Liver (tissue), 9 donors: ENCODE data around the gene GAB2. TPM values are rescaled to one million over a fixed set of nuclear protein-coding genes. Genes with fewer than 3 reads are reported as not detected.

Source experiments
- DNase-seq: peaks from one replicate; pipeline ENCODE4 v3.0.0-alpha.2; 2017; ENCODE audit warnings: low spot score
- H3K27ac ChIP-seq, 2 donors: one replicate each; pipeline ENCODE4 v1.7.0; 2013; ENCODE audit warnings: inconsistent platforms in 2 of 2, low read length in 2 of 2, control low read depth in 1 of 2, low read depth in 1 of 2, mild to moderate bottlenecking in 1 of 2
- H3K27me3 ChIP-seq, 4 donors: one replicate each; pipeline versions ENCODE4 v1.6.1 to v1.7.0; 2013; ENCODE audit warnings: low read length in 3 of 4, inconsistent platforms in 1 of 4, mild to moderate bottlenecking in 1 of 4, moderate library complexity in 1 of 4; ENCODE audit not compliant: control insufficient read depth in 4 of 4, insufficient read depth in 4 of 4
- H3K36me3 ChIP-seq, 4 donors: one replicate each; pipeline versions ENCODE4 v1.6.1 to v1.7.0; 2013; ENCODE audit warnings: low read length in 3 of 4, mild to moderate bottlenecking in 3 of 4, low read depth in 1 of 4, moderate library complexity in 1 of 4; ENCODE audit not compliant: control insufficient read depth in 4 of 4, insufficient read depth in 3 of 4
- H3K4me1 ChIP-seq, 4 donors: one replicate each; pipeline versions ENCODE4 v1.6.1 to v1.7.0; 2013; ENCODE audit warnings: low read length in 3 of 4, mild to moderate bottlenecking in 3 of 4, moderate library complexity in 1 of 4; ENCODE audit not compliant: control insufficient read depth in 4 of 4, insufficient read depth in 4 of 4
- H3K4me3 ChIP-seq, 3 donors: one replicate each; pipeline versions ENCODE4 v1.6.1 to v1.7.0; 2013; ENCODE audit warnings: low read length in 3 of 3, control low read depth in 1 of 3, low read depth in 1 of 3, mild to moderate bottlenecking in 1 of 3
- H3K9ac ChIP-seq, 2 donors: one replicate each; pipeline ENCODE4 v1.7.0; 2013; ENCODE audit warnings: low read length in 2 of 2, mild to moderate bottlenecking in 2 of 2, moderate library complexity in 2 of 2, control low read depth in 1 of 2, low read depth in 1 of 2
- H3K9me3 ChIP-seq, 4 donors: one replicate each; pipeline versions ENCODE4 v1.6.1 to v1.7.0; 2013; ENCODE audit warnings: low read length in 3 of 4; ENCODE audit not compliant: control insufficient read depth in 4 of 4
- ATF3 ChIP-seq: IDR thresholded peaks from 2 replicates; pipeline ENCODE4 v1.6.1; 2016; ENCODE audit warnings: antibody characterized with exemption
- CTCF ChIP-seq: fragments of 150-350 bp; IDR thresholded peaks from 2 replicates; pipeline ENCODE4 v1.5.1; 2017; ENCODE audit warnings: improper control_type of control experiment, low read depth, low read length; ENCODE audit not compliant: missing input control
- EGR1 ChIP-seq, 2 donors: IDR thresholded peaks; 2 replicates each; pipeline ENCODE4 v1.6.1; 2016 to 2018; ENCODE audit warnings: antibody characterized with exemption in 2 of 2, low read depth in 2 of 2
- FOXA1 ChIP-seq: IDR thresholded peaks from 2 replicates; pipeline ENCODE4 v1.6.1; 2016; ENCODE audit warnings: antibody characterized with exemption
- FOXA2 ChIP-seq: IDR thresholded peaks from 2 replicates; pipeline ENCODE4 v1.6.1; 2016; ENCODE audit warnings: antibody characterized with exemption
- GABPA ChIP-seq, 2 donors: IDR thresholded peaks in 1 of 2; conservative IDR thresholded peaks in 1 of 2; 2 replicates each; pipeline ENCODE4 v1.6.1; 2016; ENCODE audit warnings: antibody characterized with exemption in 2 of 2, mild to moderate bottlenecking in 1 of 2, moderate library complexity in 1 of 2
- HNF4A ChIP-seq, 2 donors: conservative IDR thresholded peaks; 2 replicates each; pipeline ENCODE4 v1.6.1; 2016; ENCODE audit warnings: antibody characterized with exemption in 2 of 2, mild to moderate bottlenecking in 2 of 2
- HNF4G ChIP-seq: IDR thresholded peaks from 2 replicates; pipeline ENCODE4 v1.6.1; 2016; ENCODE audit warnings: antibody characterized with exemption
- JUND ChIP-seq, 2 donors: IDR thresholded peaks; 2 replicates each; pipeline ENCODE4 v1.6.1; 2016; ENCODE audit warnings: antibody characterized with exemption in 2 of 2
- NR2F2 ChIP-seq: IDR thresholded peaks from 2 replicates; pipeline ENCODE4 v1.6.1; 2016; ENCODE audit warnings: antibody characterized with exemption
- RAD21 ChIP-seq, 2 donors: IDR thresholded peaks; 2 replicates each; pipeline ENCODE4 v1.6.1; 2016; ENCODE audit warnings: antibody characterized with exemption in 2 of 2, mild to moderate bottlenecking in 2 of 2
- REST ChIP-seq: IDR thresholded peaks from 2 replicates; pipeline ENCODE4 v1.6.1; 2016; ENCODE audit warnings: antibody characterized with exemption, mild to moderate bottlenecking
- RXRA ChIP-seq, 2 donors: IDR thresholded peaks; 2 replicates each; pipeline ENCODE4 v1.6.1; 2017 to 2018; ENCODE audit warnings: antibody characterized with exemption in 2 of 2, mild to moderate bottlenecking in 1 of 2
- SP1 ChIP-seq: IDR thresholded peaks from 2 replicates; pipeline ENCODE4 v1.6.1; 2018; ENCODE audit warnings: antibody characterized with exemption, mild to moderate bottlenecking
- TAF1 ChIP-seq: conservative IDR thresholded peaks from 2 replicates; pipeline ENCODE4 v1.6.1; 2016; ENCODE audit warnings: antibody characterized with exemption, mild to moderate bottlenecking
- YY1 ChIP-seq: IDR thresholded peaks from 2 replicates; pipeline ENCODE4 v1.6.1; 2016; ENCODE audit warnings: antibody characterized with exemption, mild to moderate bottlenecking
- WGBS: extraction: QIAGEN DNeasy Blood & Tissue Kit; methylation state at CpG from one replicate; pipeline ENCODE4 v1.1.7; 2013; 5-methylcytosine and 5-hydroxymethylcytosine counted together
- polyA plus RNA-seq, 2 donors: library from polyadenylated mRNA; stranded (reverse) in 1 of 2; unstranded in 1 of 2; fragments of 200-250 nt in 1 of 2; fragments of >200 nt in 1 of 2; fragmentation: Nextera tagmentation in 1 of 2; extraction: Ambion mirVana in 1 of 2; gene quantifications; one replicate each; pipeline versions ENCODE4 v1.2.1 to v1.2.3, GENCODE V29; 2013 to 2015
- total RNA-seq, 2 donors: library from RNA; depleted of rRNA; stranded (reverse); fragments of >200 nt; gene quantifications; one replicate each; pipeline ENCODE4 v1.2.3, GENCODE V29; 2014
- TF ChIP-seq, protein P1 (sequence below): IDR thresholded peaks from 2 replicates; pipeline ENCODE4 v1.6.1; 2016; ENCODE audit warnings: antibody characterized with exemption
- TF ChIP-seq, protein P2 (sequence below): IDR thresholded peaks from 2 replicates; pipeline ENCODE4 v1.6.1; 2016; ENCODE audit warnings: antibody characterized with exemption
- donor health status: healthy.
- donor health status: healthy.
- donor health status: healthy.
- donor health status: healthy.
- donor health status: healthy.

GAB2 gene
- total and polyA plus RNA-seq, 4 donors: 1.3 to 3.6 (median 2.5) TPM

DNA sequence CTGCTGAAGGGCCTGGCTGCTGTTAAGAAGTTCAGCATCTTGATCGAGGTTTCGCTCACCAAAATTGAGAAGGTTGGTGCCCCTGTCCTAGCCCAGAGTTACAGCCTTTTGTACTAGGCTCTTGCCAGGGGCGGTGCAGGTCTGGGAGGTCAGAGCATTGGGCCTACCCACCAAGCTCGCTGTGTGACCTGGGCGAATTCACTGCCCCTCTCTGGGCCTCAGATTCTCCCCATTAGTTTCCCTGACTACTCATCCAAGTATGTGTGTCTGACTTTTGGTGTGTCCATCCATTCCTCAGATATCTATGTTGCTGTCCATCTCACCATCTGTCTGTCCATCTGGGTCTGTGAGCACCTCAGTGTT, 218.0 kb downstream of the GAB2 start:
- no peak overlapping the region for H3K4me3 ChIP-seq
- TF ChIP-seq EGR1 (IDR thresholded peaks at IDR 0.05; ENCODE audit: low read depth in 2 of 2): no peak
- no peak for TF ChIP-seq GABPA (IDR thresholded peaks at IDR 0.05 in 1 of 2, conservative IDR thresholded peaks at IDR 0.05 in 1 of 2)
- TF ChIP-seq CTCF: no peak
- no peak for TF ChIP-seq FOXA2
- no peak for TF ChIP-seq TAF1
- no peak for TF ChIP-seq HNF4A (conservative IDR thresholded peaks at IDR 0.05)
- no peak for TF ChIP-seq ATF3
- TF ChIP-seq JUND (IDR thresholded peaks at IDR 0.05): no peak
- no peak for TF ChIP-seq NR2F2
- TF ChIP-seq, protein P1, sequence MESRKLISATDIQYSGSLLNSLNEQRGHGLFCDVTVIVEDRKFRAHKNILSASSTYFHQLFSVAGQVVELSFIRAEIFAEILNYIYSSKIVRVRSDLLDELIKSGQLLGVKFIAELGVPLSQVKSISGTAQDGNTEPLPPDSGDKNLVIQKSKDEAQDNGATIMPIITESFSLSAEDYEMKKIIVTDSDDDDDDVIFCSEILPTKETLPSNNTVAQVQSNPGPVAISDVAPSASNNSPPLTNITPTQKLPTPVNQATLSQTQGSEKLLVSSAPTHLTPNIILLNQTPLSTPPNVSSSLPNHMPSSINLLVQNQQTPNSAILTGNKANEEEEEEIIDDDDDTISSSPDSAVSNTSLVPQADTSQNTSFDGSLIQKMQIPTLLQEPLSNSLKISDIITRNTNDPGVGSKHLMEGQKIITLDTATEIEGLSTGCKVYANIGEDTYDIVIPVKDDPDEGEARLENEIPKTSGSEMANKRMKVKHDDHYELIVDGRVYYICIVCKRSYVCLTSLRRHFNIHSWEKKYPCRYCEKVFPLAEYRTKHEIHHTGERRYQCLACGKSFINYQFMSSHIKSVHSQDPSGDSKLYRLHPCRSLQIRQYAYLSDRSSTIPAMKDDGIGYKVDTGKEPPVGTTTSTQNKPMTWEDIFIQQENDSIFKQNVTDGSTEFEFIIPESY: no peak
- TF ChIP-seq SP1: no peak
- no peak for TF ChIP-seq YY1
- TF ChIP-seq, protein P2, sequence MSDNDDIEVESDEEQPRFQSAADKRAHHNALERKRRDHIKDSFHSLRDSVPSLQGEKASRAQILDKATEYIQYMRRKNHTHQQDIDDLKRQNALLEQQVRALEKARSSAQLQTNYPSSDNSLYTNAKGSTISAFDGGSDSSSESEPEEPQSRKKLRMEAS: no peak
- no peak for TF ChIP-seq RAD21 (IDR thresholded peaks at IDR 0.05)
- no peak for TF ChIP-seq HNF4G
- TF ChIP-seq REST: no peak
- no peak for TF ChIP-seq RXRA (IDR thresholded peaks at IDR 0.05)
- no peak for TF ChIP-seq FOXA1
- no peaks in the 10 kb centered on the region for H3K9me3 ChIP-seq
- peaks cover 0 to 2% (median 0%) of the 10 kb centered on the region in 4 donors for H3K4me1 ChIP-seq
- no peak overlapping the region for H3K27ac ChIP-seq
- no peak overlapping the region for H3K9ac ChIP-seq
- DNase-seq: no peak
- H3K27me3 ChIP-seq: no peaks in the 10 kb centered on the region
- H3K36me3 ChIP-seq: peaks cover 5 to 23% (median 9%) of the 10 kb centered on the region in 4 donors
- WGBS: 98% methylated on average over 5 of the region's 5 CpGs
